Measurements from ENCODE around the gene UXS1. TPM values are rescaled to one million over a fixed set of nuclear protein-coding genes. Genes with fewer than 3 reads are reported as not detected.

The UXS1 gene
- total RNA-seq, 1 experiment from 2014 or later = 46.3 TPM

- no peak overlapping the region for H4K8ac ChIP-seq (replicated peaks; ENCODE audit: insufficient read length, low read depth, low read length)
- no peak overlapping the region for H3K27ac ChIP-seq (ENCODE audit: insufficient read length, low read depth, low read length)
- no peak for DNase-seq
- Mint-ChIP-seq H3K27ac (no peak overlapping the region), H3K4me3 (no peak overlapping the region; a peak in 1 of 5 replicates), H3K4me1 (peaks cover 26 to 30% of the 10 kb centered on the region in 2 experiments), H3K27me3 (ENCODE audit: low read depth) (no peaks in the 10 kb centered on the region), H3K9me3 (no peaks in the 10 kb centered on the region; a peak in 1 of 5 replicates), H3K36me3 (ENCODE audit: insufficient read depth in 1 of 3, low read depth in 3 of 3) (peaks cover 3 to 6% (median 5%) of the 10 kb centered on the region in 3 experiments; a peak in 4 of 7 replicates)
- H3T11ph ChIP-seq (ENCODE audit: low read length) = no peak overlapping the region
- H3K9ac ChIP-seq (ENCODE audit: extremely low read depth, insufficient read length, low read length) = no peak overlapping the region
- H2AK5ac ChIP-seq (ENCODE audit: insufficient read length, low read length) = no peak overlapping the region
- TF ChIP-seq, protein P1, sequence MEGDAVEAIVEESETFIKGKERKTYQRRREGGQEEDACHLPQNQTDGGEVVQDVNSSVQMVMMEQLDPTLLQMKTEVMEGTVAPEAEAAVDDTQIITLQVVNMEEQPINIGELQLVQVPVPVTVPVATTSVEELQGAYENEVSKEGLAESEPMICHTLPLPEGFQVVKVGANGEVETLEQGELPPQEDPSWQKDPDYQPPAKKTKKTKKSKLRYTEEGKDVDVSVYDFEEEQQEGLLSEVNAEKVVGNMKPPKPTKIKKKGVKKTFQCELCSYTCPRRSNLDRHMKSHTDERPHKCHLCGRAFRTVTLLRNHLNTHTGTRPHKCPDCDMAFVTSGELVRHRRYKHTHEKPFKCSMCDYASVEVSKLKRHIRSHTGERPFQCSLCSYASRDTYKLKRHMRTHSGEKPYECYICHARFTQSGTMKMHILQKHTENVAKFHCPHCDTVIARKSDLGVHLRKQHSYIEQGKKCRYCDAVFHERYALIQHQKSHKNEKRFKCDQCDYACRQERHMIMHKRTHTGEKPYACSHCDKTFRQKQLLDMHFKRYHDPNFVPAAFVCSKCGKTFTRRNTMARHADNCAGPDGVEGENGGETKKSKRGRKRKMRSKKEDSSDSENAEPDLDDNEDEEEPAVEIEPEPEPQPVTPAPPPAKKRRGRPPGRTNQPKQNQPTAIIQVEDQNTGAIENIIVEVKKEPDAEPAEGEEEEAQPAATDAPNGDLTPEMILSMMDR (conservative IDR thresholded peaks at IDR 0.05) = peak; percentile 23; the same call in 1 of the 3 replicates
- no peak overlapping the region for H3K23ac ChIP-seq (ENCODE audit: insufficient read length, low read depth, low read length)
- no CpG with 5 or more reads among the region's 4 CpGs for WGBS (ENCODE audit: extremely low coverage, insufficient read length, low lambda C conversion rate)
- no peak overlapping the region for H2AFZ ChIP-seq (ENCODE audit: low read length)
- no peaks in the 10 kb centered on the region for H3K79me1 ChIP-seq (ENCODE audit: insufficient read depth, low read depth, low read length, poor library complexity, severe bottlenecking)
- H4K5ac ChIP-seq (ENCODE audit: insufficient read length, low read depth, low read length) = no peak overlapping the region
- no peak overlapping the region for H3K18ac ChIP-seq (ENCODE audit: insufficient read length, low read depth, low read length)
- no peak overlapping the region for H3K56ac ChIP-seq (ENCODE audit: insufficient read length, low read depth, low read length)
- no peak overlapping the region for H3K4ac ChIP-seq (ENCODE audit: low read depth, low read length)
- no peak overlapping the region for H2BK5ac ChIP-seq (ENCODE audit: insufficient read length, low read length)
- H2BK20ac ChIP-seq (ENCODE audit: low read depth, low read length, poor library complexity, severe bottlenecking) = no peak overlapping the region
- H3K23me2 ChIP-seq (ENCODE audit: insufficient read length, low read depth, low read length, poor library complexity, severe bottlenecking) = no peaks in the 10 kb centered on the region
- H3K79me2 ChIP-seq (ENCODE audit: insufficient read depth, low read length) = peaks cover 19% of the 10 kb centered on the region; the same call in 1 of the 2 replicates
- H2BK12ac ChIP-seq (ENCODE audit: insufficient read length, low read depth, low read length) = no peak overlapping the region
- H4K20me1 ChIP-seq (ENCODE audit: control insufficient read depth, insufficient read depth, insufficient read length) = peaks cover 2% of the 10 kb centered on the region
- no peak overlapping the region for H2BK15ac ChIP-seq (ENCODE audit: low read depth, low read length)
- no peaks in the 10 kb centered on the region for H3K4me1 ChIP-seq (ENCODE audit: insufficient read depth, low read length)
- no peak overlapping the region for H2BK120ac ChIP-seq (ENCODE audit: low read depth, low read length, poor library complexity, severe bottlenecking)
- H3K9me3 ChIP-seq (ENCODE audit: control insufficient read depth, low read depth, low read length) = no peaks in the 10 kb centered on the region
- H3K4me2 ChIP-seq (ENCODE audit: insufficient read depth, insufficient read length, low read length) = no peak overlapping the region
- H4K91ac ChIP-seq (ENCODE audit: insufficient read length, low read depth, low read length) = no peak overlapping the region
- no peak overlapping the region for H3K14ac ChIP-seq (ENCODE audit: insufficient read depth, low read length)
- no peaks in the 10 kb centered on the region for H3K27me3 ChIP-seq (ENCODE audit: insufficient read depth, low read length)
These were observed 16.5 kb downstream of the UXS1 start for GRCh38 chr2:106177581-106177980.
